Left renal pelvis (tissue), 4 donors: ENCODE results near the gene CYP8B1. TPM values are rescaled to one million over a fixed set of nuclear protein-coding genes. Genes with fewer than 3 reads are reported as not detected.

Source experiments
- DNase-seq, 4 donors: peaks; one replicate each; pipeline ENCODE4 v3.0.0-alpha.2; 2013; ENCODE audit warnings: low read depth in 4 of 4, low spot score in 3 of 4
- polyA plus RNA-seq, 4 donors: library from polyadenylated mRNA; unstranded; fragments of 120-200 nt; gene quantifications; one replicate each; pipeline ENCODE4 v1.2.1, GENCODE V29; 2013; ENCODE audit not compliant: insufficient read length in 4 of 4

The CYP8B1 gene
- polyA plus RNA-seq, 4 donors: 0.23 to 1.1 (median 0.74) TPM

- DNase-seq: no peak
These were observed 46.5 kb downstream of the CYP8B1 start for GRCh38 chr3:42829083-42829627.

GRCh38 chr3:42827654-42828053, 48.0 kb downstream of the CYP8B1 start:
- DNase-seq: no peak

- no peak for DNase-seq
These were observed 48.7 kb downstream of the CYP8B1 start for GRCh38 chr3:42827023-42827422.

- no peak for DNase-seq
These were observed 49.5 kb downstream of the CYP8B1 start for GRCh38 chr3:42826141-42826540.

- DNase-seq: no peak
These were observed 52.3 kb downstream of the CYP8B1 start for GRCh38 chr3:42823351-42823750.

- DNase-seq: no peak
These were observed 52.9 kb downstream of the CYP8B1 start for GRCh38 chr3:42822828-42823227.

Other genes with a start within 250 kb of the CYP8B1 start
- gene ZBTB47, start 222.2 kb downstream of the CYP8B1 start, polyA plus RNA-seq: 10 to 100 TPM; 13.5 to 34.0 (median 15.4) TPM
- gene KLHL40, start 190.3 kb downstream of the CYP8B1 start, polyA plus RNA-seq: not detected
- 1 to 10 TPM in 1 of 4 donors, under 1 TPM in 3; 0.33 to 1.5 (median 0.59) TPM for gene HHATL, start 173.1 kb downstream of the CYP8B1 start, polyA plus RNA-seq
- 1 to 10 TPM; 1.3 to 2.7 (median 2.3) TPM for gene CCDC13, start 102.6 kb downstream of the CYP8B1 start, polyA plus RNA-seq
- 100 to 1,000 TPM; 106 to 206 (median 167) TPM for gene HIGD1A, start 71.4 kb downstream of the CYP8B1 start, polyA plus RNA-seq
- 1 to 10 TPM; 1.2 to 3.5 (median 2.3) TPM for gene ACKR2, start 66.4 kb downstream of the CYP8B1 start, polyA plus RNA-seq
- gene ZNF662, start 30.3 kb upstream of the CYP8B1 start, polyA plus RNA-seq: 10 to 100 TPM; 23.5 to 37.7 (median 29.7) TPM
- 1 to 10 TPM; 3.6 to 7.8 (median 4.0) TPM for gene GASK1A, start 103.4 kb upstream of the CYP8B1 start, polyA plus RNA-seq
- gene POMGNT2, start 230.2 kb upstream of the CYP8B1 start, polyA plus RNA-seq: 10 to 100 TPM; 19.7 to 31.9 (median 20.7) TPM